NCI-H2081 treated with DMSO at 0.1 percent for 48 hours (cell line): ENCODE results near the gene CNTNAP2.

ENCODE experiments used
- DNase-seq: peaks from one replicate; lab custom pipeline; 2025; lab: John Stamatoyannopoulos, UW

The CNTNAP2 gene

GRCh38 chr7:147022056-147022455 is 905.5 kb downstream of the CNTNAP2 start:
- no peak for DNase-seq

- DNase-seq, result no peak
Observed at GRCh38 chr7:147023440-147023839, 906.8 kb downstream of the CNTNAP2 start.

GRCh38 chr7:147029953-147030352 is 913.4 kb downstream of the CNTNAP2 start:
- no peak for DNase-seq

DNA sequence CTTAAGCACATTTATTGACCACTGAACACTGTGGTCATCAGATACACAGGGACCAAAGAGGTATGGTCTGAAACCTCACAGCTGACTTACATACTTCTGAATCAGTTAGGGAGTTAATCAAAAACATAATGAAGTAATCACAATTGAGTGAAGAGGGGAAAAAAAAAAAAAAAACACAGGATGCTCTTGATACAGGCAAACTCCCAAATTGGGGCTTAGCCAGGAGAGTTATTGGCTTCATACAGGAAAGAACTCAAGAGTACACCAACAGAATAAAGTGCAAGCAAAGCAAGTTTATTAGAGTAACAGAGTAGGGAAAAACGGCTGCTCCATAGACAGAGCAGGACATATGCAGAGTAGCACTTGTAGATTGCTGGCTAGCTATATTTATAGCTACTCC is 917.0 kb downstream of the CNTNAP2 start:
- DNase-seq, result no peak

DNA sequence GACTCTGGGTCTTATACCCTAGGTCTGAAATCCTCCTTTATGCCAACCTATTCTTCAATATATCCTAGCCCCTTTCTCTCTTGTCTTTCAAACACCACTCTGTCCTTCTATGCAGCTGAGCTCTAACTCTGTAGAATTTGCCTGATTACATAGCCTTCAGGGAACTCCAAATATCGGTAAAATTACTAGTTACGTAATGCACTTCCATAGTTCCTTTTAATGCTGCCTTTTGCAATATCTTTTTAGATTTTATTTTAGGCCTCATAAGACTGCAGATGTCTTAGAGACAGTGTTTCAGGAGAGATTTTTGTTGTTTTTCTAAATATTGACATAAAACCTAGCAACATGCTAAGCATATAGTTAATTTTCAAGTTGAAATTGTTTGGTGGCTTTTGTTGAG is 924.8 kb downstream of the CNTNAP2 start:
- no peak for DNase-seq

- no peak for DNase-seq
Observed at GRCh38 chr7:147044941-147045340, 928.3 kb downstream of the CNTNAP2 start.

- no peak for DNase-seq
Observed at GRCh38 chr7:147047696-147048095, 931.1 kb downstream of the CNTNAP2 start.

- DNase-seq, result no peak
Observed at GRCh38 chr7:147048864-147049263, 932.3 kb downstream of the CNTNAP2 start.

DNA sequence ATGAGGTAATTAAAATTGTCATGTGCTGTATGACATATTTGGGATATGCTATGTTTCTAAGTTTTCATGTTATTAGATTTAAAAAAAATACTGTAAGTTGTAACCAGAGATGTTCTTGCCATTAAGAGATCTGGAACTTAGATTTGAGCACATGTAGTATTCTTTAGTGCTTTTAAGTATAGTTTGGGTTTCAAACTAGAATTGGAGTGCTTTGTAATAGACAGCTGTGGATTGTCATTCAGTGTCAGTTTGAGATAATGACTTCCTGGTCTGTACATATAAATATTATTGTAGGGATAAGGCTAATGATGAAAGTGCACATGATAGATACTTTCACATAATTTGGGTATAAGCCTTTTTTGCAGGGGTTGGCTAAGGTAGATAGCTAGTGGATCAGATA is 936.2 kb downstream of the CNTNAP2 start:
- DNase-seq, result no peak

GRCh38 chr7:147053746-147054145 is 937.1 kb downstream of the CNTNAP2 start:
- no peak for DNase-seq

- DNase-seq, result no peak
Observed at GRCh38 chr7:147060070-147060469, 943.5 kb downstream of the CNTNAP2 start.

DNA sequence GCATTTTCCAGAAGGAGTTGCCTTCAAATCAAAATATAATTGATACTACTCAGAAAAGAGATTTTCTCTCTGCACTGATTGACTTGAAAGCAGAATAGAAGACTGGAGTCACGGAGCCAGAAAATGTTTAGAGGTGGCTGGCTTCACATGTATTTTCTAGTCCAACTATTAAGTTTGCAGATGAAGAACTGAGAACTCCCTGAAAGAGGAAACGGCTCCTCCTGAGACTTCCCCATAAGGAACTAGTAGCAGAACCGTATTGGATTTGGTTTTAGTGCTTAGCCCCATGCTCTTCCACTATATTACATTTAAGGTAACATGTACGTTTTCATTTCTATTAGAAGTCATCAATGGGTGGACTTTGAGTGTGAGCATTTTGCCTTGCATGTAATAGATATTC is 946.3 kb downstream of the CNTNAP2 start:
- DNase-seq, result no peak

- DNase-seq, result no peak
Observed at GRCh38 chr7:147068842-147069241, 952.2 kb downstream of the CNTNAP2 start.

- DNase-seq, result no peak
Observed at GRCh38 chr7:147069771-147070170, 953.2 kb downstream of the CNTNAP2 start.

DNA sequence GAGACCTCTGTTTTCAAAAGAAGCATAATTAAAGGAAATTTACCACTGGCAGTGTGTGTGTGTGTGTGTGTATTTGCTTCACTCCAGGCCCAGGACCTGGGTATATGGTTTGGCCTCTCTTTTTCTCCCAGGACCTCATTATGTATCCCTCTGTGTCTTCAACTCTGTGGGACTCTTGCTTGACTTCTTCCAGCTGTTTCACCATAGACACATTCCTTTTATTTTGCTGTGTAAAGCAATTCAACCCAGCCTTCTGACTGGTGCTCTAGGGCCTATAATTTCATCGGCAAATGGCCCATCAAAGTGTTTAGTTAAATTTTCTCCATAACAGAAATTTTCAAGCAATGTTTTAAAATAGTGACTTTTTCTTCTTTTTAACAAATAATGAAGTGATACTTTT is 954.3 kb downstream of the CNTNAP2 start:
- DNase-seq, result no peak

GRCh38 chr7:147071536-147071935 is 954.9 kb downstream of the CNTNAP2 start:
- DNase-seq, result no peak

DNA sequence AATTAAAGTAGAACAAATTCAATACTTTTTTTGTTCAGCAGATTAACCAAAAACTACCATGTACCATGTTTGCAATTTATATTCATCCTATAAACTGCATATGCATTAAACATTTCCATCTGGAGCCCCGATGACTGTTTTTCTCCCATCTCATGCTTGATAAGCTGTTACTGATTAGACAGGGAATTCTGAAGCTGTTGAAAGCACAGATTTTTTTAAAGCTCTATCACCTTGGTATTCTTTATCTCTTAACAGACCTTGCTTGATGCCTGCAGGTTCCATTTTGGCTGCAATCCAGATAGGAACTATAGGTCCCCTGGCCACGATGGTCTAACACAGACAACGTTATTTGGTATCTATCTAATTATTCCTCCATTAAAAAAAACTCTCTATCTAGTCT is 961.7 kb downstream of the CNTNAP2 start:
- DNase-seq, result no peak

DNA sequence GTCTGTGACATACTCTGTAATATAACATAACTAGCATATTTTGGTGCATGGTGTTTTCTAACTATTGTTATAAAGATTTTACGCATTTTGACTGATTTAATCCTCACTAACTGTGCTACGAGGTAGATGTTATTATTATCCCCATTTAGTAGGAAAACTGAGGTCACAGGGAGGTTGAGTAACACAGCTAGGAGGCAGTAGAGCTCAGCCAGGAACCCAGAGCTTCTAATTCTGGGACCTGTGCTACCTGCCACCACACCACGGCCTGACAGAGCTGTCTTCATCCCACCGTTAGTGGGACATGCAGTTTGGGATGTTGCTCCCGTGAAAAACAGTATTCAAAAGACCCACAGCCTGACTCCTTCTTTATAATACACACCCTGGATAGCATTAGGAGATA is 962.5 kb downstream of the CNTNAP2 start:
- DNase-seq, result no peak

DNA sequence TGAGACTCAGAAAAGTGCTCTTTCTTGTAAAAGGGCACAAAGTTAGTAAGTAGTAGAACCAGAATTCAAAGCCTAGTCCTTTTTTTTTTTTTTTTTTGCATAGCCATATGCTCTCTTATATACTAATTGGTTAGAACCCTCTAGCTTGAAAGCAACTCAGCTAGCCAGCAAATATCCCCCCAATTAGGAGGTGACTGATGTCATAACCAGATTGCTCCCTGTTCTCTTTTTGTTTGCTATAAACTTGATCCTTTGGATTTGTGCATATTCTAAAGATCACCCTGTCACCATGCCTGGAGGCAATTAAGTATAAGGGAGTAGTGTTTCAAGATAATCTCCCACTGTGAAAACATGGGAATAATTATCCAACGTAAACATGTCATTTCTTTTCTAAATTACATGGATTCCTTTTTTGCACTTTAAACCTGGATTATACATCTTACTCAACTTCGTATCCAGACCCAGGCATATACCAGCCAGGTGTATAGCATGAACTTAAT is 963.4 kb downstream of the CNTNAP2 start:
- DNase-seq, result peak; percentile 63

GRCh38 chr7:147081117-147081516 is 964.5 kb downstream of the CNTNAP2 start:
- no peak for DNase-seq

DNA sequence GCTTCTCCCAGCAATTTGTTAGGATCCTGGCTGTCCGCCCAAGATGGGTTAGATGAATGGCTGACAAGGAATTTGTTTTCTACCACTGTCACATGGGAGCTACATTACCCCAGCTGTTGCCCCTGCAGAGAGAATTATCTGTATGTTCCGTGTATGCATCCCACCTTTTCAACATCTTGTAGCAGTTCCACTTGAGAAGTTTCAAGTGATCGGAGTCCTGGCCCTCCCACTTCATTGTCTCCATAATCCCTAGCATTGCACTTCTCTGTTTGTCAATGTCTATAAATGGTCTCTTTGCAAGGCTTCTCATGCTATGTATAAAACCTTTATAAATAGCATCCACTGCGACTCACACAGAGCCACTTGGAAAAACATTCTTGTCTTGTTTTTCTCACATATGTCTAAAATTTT is 972.5 kb downstream of the CNTNAP2 start:
- DNase-seq, result no peak

DNA sequence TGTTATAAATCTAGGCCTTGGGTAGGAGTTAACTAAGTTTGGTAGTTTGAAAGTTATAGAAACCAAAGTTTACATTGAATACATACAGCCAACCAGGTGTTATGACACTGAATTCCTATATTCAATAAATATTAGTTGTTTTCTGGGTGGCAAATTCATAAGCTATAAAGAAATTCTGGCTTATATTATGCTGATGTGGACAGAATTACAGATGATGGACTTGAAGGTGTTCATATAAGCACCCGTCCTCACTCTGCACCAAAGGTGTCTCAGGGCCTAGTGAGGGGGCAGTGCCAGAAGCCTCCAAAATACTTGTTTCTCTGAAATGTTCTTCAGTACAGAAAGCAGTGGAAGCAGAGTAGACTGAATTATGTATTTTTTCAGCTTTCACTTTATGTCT is 973.0 kb downstream of the CNTNAP2 start:
- no peak for DNase-seq

DNA sequence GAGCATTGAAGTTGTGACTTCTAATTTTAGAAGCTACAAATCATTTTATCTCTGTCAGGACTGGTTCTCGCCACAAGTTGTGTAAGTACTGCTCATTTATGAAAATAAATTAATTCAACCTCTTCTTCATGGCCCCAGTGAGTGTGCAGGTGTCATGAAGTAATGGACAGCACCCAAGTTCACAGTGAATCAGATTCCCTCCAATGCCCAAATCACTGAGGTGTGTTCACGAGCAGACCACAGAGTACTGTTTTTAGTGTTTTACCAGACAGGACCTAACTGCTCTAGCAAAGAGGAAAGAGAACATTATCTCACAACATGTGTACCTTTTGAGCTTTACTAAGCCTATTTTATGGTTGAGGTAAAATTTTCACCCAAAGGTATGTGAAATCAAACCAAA is 980.0 kb downstream of the CNTNAP2 start:
- no peak for DNase-seq

DNA sequence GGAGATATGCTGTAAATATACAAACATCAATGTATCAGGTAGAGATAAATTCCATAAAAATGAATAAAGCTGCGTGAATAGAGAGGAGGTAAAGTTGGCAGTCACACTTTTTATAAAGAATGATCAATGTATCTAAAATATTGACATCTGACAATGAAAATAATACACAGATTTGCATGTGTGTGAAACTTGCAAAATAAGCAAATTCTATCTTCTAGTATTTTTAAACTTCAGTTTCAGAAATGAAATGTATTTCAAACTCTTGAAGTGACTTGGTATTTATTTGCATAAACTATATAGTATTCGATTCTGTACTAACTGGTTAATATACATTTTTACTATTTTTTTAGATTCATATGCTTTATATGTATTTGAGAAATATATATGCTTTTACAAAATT is 986.6 kb downstream of the CNTNAP2 start:
- no peak for DNase-seq

GRCh38 chr7:147106746-147107145 is 990.1 kb downstream of the CNTNAP2 start:
- DNase-seq, result no peak
